Esophagus squamous epithelium (tissue), 5 donors: Measurements from ENCODE around the gene CCDC121. TPM values are rescaled to one million over a fixed set of nuclear protein-coding genes. Genes with fewer than 3 reads are reported as not detected.

Experiments used
- DNase-seq: peaks from one replicate; lab custom pipeline; 2025; lab: John Stamatoyannopoulos, UW
- H3K27ac ChIP-seq, 4 donors: fragments of 200-600 bp; sonication (generic); one replicate each; pipeline ENCODE4 v1.5.1; 2016 to 2019; ENCODE audit warnings: mild to moderate bottlenecking in 1 of 4
- H3K27me3 ChIP-seq, 4 donors: fragments of 200-600 bp; sonication (generic); 1 replicate in 3 of 4; 2 replicates in 1 of 4; pipeline versions ENCODE4 v1.5.1 to v1.6.0; 2017 to 2021; ENCODE audit warnings: antibody characterized with exemption in 1 of 4
- H3K36me3 ChIP-seq, 3 donors: fragments of 200-600 bp; sonication (generic); one replicate each; pipeline ENCODE4 v1.5.1; 2016 to 2019
- H3K4me1 ChIP-seq, 3 donors: fragments of 200-600 bp; sonication (generic); one replicate each; pipeline ENCODE4 v1.5.1; 2017 to 2019
- H3K4me3 ChIP-seq, 4 donors: fragments of 200-600 bp; sonication (generic); 1 replicate in 3 of 4; 2 replicates in 1 of 4; pipeline ENCODE4 v1.5.1; 2016 to 2019; ENCODE audit warnings: mild to moderate bottlenecking in 2 of 4, moderate library complexity in 1 of 4
- H3K9me3 ChIP-seq, 3 donors: fragments of 200-600 bp; sonication (generic); one replicate each; pipeline ENCODE4 v1.5.1; 2016 to 2019
- POLR2A ChIP-seq, 4 donors: fragments of 450-650 bp; IDR thresholded peaks; one replicate each; pipeline ENCODE4 v1.6.1; 2017; ENCODE audit warnings: antibody characterized with exemption in 4 of 4, mild to moderate bottlenecking in 4 of 4, moderate library complexity in 3 of 4
- WGBS, 2 donors: methylation state at CpG; one replicate each; pipeline ENCODE4 v1.1.5; 2018; 5-methylcytosine and 5-hydroxymethylcytosine counted together
- intact Hi-C: fragments of 100-400 bp; cut with DNase I; formaldehyde crosslinking; loops from one replicate; pipeline ENCODE4 v1.15.0; 2022
- total RNA-seq, 4 donors: library from RNA; depleted of rRNA; stranded (reverse); fragments of >200 nt; gene quantifications; one replicate each; pipeline ENCODE4 v1.1.0, GENCODE V29; 2016
- TF ChIP-seq, protein P1 (sequence below), 6 experiments: fragments of 450-650 bp in 4 of 6; fragments of 200-600 bp in 2 of 6; sonication (generic) in 2 of 6; IDR thresholded peaks; one replicate each; pipeline ENCODE4 v1.5.1; 2016 to 2019; ENCODE audit warnings: antibody characterized with exemption in 6 of 6, mild to moderate bottlenecking in 4 of 6, moderate library complexity in 4 of 6
- donor health status: DM: yes; HTN: yes; CAD: no.

The CCDC121 gene
- total RNA-seq, 4 donors from 2014 or later: 0.44 to 3.1 (median 1.4) TPM

DNA sequence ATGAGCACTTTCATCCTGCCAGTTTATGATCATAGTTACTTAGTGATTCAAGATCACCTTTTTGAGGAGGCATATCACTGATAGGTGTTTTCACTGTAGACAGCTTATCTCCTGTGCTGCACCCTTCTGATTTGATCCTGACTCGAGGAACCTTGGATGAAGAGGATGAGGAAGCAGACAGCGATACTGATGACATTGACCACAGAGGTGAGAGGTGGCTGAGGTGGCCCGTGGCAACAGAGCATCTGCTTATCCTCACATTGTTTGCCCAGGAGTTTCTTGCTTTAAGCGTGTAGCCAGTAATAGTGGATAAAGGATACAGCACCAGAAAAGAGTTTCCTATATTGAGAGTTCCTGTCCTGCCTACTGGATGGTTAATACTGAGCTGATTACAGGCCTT is 18.9 kb upstream of the CCDC121 start:
- H3K4me3 ChIP-seq: no peak overlapping the region
- intact Hi-C loops: no loop called here
- no peaks in the 10 kb centered on the region for H3K4me1 ChIP-seq
- 86 to 93% methylated on average over 4 of the region's 4 CpGs for WGBS, 2 donors
- peaks cover 5 to 100% (median 42%) of the 10 kb centered on the region in 3 donors for H3K36me3 ChIP-seq
- no peak overlapping the region for H3K27ac ChIP-seq
- H3K27me3 ChIP-seq: no peaks in the 10 kb centered on the region
- no peaks in the 10 kb centered on the region for H3K9me3 ChIP-seq
- no peak for DNase-seq
- TF ChIP-seq, protein P1, sequence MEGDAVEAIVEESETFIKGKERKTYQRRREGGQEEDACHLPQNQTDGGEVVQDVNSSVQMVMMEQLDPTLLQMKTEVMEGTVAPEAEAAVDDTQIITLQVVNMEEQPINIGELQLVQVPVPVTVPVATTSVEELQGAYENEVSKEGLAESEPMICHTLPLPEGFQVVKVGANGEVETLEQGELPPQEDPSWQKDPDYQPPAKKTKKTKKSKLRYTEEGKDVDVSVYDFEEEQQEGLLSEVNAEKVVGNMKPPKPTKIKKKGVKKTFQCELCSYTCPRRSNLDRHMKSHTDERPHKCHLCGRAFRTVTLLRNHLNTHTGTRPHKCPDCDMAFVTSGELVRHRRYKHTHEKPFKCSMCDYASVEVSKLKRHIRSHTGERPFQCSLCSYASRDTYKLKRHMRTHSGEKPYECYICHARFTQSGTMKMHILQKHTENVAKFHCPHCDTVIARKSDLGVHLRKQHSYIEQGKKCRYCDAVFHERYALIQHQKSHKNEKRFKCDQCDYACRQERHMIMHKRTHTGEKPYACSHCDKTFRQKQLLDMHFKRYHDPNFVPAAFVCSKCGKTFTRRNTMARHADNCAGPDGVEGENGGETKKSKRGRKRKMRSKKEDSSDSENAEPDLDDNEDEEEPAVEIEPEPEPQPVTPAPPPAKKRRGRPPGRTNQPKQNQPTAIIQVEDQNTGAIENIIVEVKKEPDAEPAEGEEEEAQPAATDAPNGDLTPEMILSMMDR (IDR thresholded peaks at IDR 0.05): no peak
- no peak for TF ChIP-seq POLR2A (IDR thresholded peaks at IDR 0.05)

DNA sequence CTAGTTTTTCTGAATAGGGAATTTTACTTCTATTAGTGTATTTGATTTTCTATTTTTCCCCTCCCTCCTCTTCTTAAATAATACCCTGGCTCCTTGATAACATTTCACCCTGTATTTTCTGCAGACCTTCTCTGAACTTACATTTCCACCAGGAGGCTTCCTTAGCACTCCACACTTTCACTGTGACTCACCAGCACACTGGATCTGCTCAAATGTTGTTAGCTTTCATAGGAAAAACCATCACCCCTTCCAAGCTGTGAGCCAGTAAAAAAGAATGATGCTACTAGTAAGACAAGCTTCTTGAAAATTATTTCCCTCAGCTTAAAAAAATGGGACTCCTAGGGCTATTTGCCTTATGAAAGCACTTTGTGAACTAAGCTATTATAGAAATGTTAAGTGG is 18.5 kb upstream of the CCDC121 start:
- TF ChIP-seq POLR2A (IDR thresholded peaks at IDR 0.05): no peak
- TF ChIP-seq, protein P1 (IDR thresholded peaks at IDR 0.05): no peak
- H3K36me3 ChIP-seq: peaks cover 5 to 100% (median 45%) of the 10 kb centered on the region in 3 donors
- intact Hi-C loops: no loop called here
- H3K27ac ChIP-seq: no peak overlapping the region
- no peak for DNase-seq
- H3K9me3 ChIP-seq: no peaks in the 10 kb centered on the region
- H3K4me3 ChIP-seq: no peak overlapping the region
- H3K27me3 ChIP-seq: no peaks in the 10 kb centered on the region
- H3K4me1 ChIP-seq: no peaks in the 10 kb centered on the region

DNA sequence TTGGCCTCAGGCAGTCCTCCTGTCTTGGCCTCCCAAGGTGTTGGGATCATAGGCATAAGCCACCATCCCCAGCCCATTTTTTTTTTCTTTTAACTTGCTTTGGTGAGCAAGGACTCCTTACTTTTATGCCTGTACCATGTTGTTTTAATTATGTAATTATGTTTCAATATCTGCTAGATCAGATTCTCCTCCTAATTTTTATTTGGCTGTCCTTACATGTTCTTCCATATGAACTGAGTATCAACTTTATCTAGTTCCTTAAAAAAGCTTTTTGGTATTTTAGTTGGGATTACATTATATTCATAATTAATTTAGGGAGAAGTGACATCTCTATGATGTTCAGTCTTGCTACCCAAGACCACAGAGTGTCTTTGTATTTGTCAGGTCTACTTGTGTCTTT is 16.4 kb upstream of the CCDC121 start:
- H3K4me1 ChIP-seq: no peaks in the 10 kb centered on the region
- peaks cover 5 to 100% (median 53%) of the 10 kb centered on the region in 3 donors for H3K36me3 ChIP-seq
- no peaks in the 10 kb centered on the region for H3K27me3 ChIP-seq
- no peak for DNase-seq
- TF ChIP-seq, protein P1 (IDR thresholded peaks at IDR 0.05): no peak
- TF ChIP-seq POLR2A (IDR thresholded peaks at IDR 0.05): no peak
- H3K27ac ChIP-seq: no peak overlapping the region
- no peak overlapping the region for H3K4me3 ChIP-seq
- H3K9me3 ChIP-seq: no peaks in the 10 kb centered on the region
- intact Hi-C loops: no loop called here

DNA sequence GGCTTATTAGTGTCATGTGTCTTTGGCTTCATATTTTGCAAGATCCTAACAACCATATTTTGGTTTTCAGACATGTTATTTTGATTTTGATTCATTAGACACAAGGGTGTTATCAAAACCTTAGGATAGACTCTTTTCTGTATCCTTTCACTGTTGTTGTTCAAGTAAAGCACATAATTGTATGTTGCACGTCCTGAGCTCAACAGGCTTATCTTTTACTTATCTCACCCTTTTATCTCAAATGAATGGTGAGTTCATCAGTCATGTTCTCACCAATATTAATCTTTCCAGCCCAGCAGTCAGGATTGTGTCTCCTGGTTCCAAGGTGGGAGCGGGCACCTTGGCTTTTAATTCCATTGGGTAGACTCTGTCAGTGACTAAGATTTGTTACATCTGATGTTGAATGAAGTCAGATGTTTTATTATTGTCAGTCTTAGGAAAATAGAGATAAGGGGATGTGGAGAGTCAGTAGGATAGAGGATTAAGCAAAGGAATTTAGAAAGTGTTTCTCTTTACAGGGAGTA is 12.0 kb upstream of the CCDC121 start:
- 88 to 89% methylated on average over 2 of the region's 2 CpGs for WGBS, 2 donors
- DNase-seq: no peak
- no peaks in the 10 kb centered on the region for H3K9me3 ChIP-seq
- H3K27me3 ChIP-seq: no peaks in the 10 kb centered on the region
- H3K27ac ChIP-seq: no peak overlapping the region
- H3K4me3 ChIP-seq: no peak overlapping the region
- H3K4me1 ChIP-seq: no peaks in the 10 kb centered on the region
- peaks cover 13 to 100% (median 46%) of the 10 kb centered on the region in 3 donors for H3K36me3 ChIP-seq
- intact Hi-C loops: no loop called here
- TF ChIP-seq POLR2A (IDR thresholded peaks at IDR 0.05): no peak
- TF ChIP-seq, protein P1 (IDR thresholded peaks at IDR 0.05): no peak

DNA sequence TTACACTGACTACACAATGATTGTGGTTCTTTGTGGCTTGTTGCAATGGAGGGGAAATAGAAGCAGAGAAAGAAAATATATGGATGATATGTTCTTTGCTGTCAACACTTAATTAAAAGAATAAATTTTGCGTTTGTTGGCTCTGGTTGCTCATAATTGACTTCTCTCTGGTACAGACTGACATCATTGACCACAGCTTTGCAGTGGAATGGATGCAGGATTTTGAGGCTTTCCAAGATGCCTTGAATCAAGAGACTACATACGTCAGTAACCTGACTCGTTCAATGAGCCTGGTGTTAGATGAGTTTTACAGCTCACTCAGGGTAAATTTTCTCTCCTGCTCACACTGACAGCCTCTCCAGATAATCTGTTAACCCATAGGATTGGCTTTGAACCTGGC is 9.9 kb upstream of the CCDC121 start:
- Histone ChIP-seq H3K27me3 (no peaks in the 10 kb centered on the region), H3K4me1 (no peaks in the 10 kb centered on the region), H3K9me3 (no peaks in the 10 kb centered on the region), H3K4me3 (no peak overlapping the region), H3K27ac (no peak overlapping the region), H3K36me3 (peaks cover 17 to 100% (median 43%) of the 10 kb centered on the region in 3 donors)
- WGBS, 2 donors: 41 to 83% methylated on average over 3 of the region's 3 CpGs
- no peak for DNase-seq
- TF ChIP-seq POLR2A (IDR thresholded peaks at IDR 0.05): no peak
- TF ChIP-seq, protein P1 (IDR thresholded peaks at IDR 0.05): no peak
- intact Hi-C loops: no loop called here
